ENCODE data around the gene SATL1. TPM values are rescaled to one million over a fixed set of nuclear protein-coding genes. Genes with fewer than 3 reads are reported as not detected.

The SATL1 gene
- total RNA-seq, 1 experiment from 2014 or later: 0.45 TPM

- intact Hi-C loops (cut with micrococcal nuclease; ENCODE audit: unreplicated experiment): no loop called here
- Mint-ChIP-seq H3K9me3 (ENCODE audit: unreplicated experiment) (no peaks in the 10 kb centered on the region), H3K4me3 (ENCODE audit: unreplicated experiment) (peak overlapping the region; percentile 92), H3K36me3 (ENCODE audit: insufficient read depth, unreplicated experiment) (peaks cover 8% of the 10 kb centered on the region), H3K4me1 (ENCODE audit: low read depth, unreplicated experiment) (peaks cover 18% of the 10 kb centered on the region), H3K27ac (ENCODE audit: unreplicated experiment) (peak overlapping the region; percentile 80), H3K27me3 (ENCODE audit: insufficient read depth, unreplicated experiment) (no peaks in the 10 kb centered on the region)
- Histone ChIP-seq H3K4me3 (ENCODE audit: low read depth, low read length) (peak overlapping the region; percentile 61), H3K9me3 (no peaks in the 10 kb centered on the region), H3K4me1 (no peaks in the 10 kb centered on the region), H3K36me3 (ENCODE audit: control insufficient read depth, insufficient read depth, low read length) (no peaks in the 10 kb centered on the region), H3K27me3 (replicated peaks; ENCODE audit: control insufficient read depth, insufficient read depth, low read length) (no peaks in the 10 kb centered on the region)
- BruUV-seq (replicated peaks): no TSS peak
- ChIA-PET POLR2A (no interaction called here), CTCF (interaction anchor here (0.6 to 1.2 kb wide), 2 partner anchors 133 to 315 kb away, joined by 3 to 7 read pairs; no protein-coding TSS in a partner anchor)
- no peak for TF ChIP-seq CTCF (IDR thresholded peaks at IDR 0.05; ENCODE audit: insufficient read depth in 1 of 2, low read depth in 1 of 2, low read length in 1 of 2, severe bottlenecking in 1 of 2, unreplicated experiment in 1 of 2)
- DNase-seq: peak in 1 of 2 experiments; percentile 26
Measured at GRCh38 chrX:85244450-85245211, 1.1 kb upstream of the SATL1 start.

- Histone ChIP-seq H3K4me3 (ENCODE audit: low read depth, low read length) (peak overlapping the region; percentile 61), H3K27me3 (replicated peaks; ENCODE audit: control insufficient read depth, insufficient read depth, low read length) (no peaks in the 10 kb centered on the region), H3K4me1 (no peaks in the 10 kb centered on the region), H3K9me3 (no peaks in the 10 kb centered on the region), H3K36me3 (ENCODE audit: control insufficient read depth, insufficient read depth, low read length) (no peaks in the 10 kb centered on the region)
- no peak for DNase-seq
- H3K27ac Mint-ChIP-seq (ENCODE audit: unreplicated experiment): peak overlapping the region; percentile 80
- no peaks in the 10 kb centered on the region for H3K9me3 Mint-ChIP-seq (ENCODE audit: unreplicated experiment)
- TF ChIP-seq CTCF (IDR thresholded peaks at IDR 0.05; ENCODE audit: insufficient read depth in 1 of 2, low read depth in 1 of 2, low read length in 1 of 2, severe bottlenecking in 1 of 2, unreplicated experiment in 1 of 2): no peak
- POLR2A ChIA-PET: no interaction called here
- intact Hi-C loops (cut with micrococcal nuclease; ENCODE audit: unreplicated experiment): no loop called here
- CTCF ChIA-PET: no interaction called here
- no peaks in the 10 kb centered on the region for H3K27me3 Mint-ChIP-seq (ENCODE audit: insufficient read depth, unreplicated experiment)
- peaks cover 9% of the 10 kb centered on the region for H3K4me1 Mint-ChIP-seq (ENCODE audit: low read depth, unreplicated experiment)
- peaks cover under 1% of the 10 kb centered on the region for H3K36me3 Mint-ChIP-seq (ENCODE audit: insufficient read depth, unreplicated experiment)
- BruUV-seq (replicated peaks): no TSS peak
- peak overlapping the region; percentile 92 for H3K4me3 Mint-ChIP-seq (ENCODE audit: unreplicated experiment)
Measured at GRCh38 chrX:85243155-85243554, 424 bp downstream of the SATL1 start.

- no peak for DNase-seq
- ChIA-PET CTCF (no interaction called here), POLR2A (no interaction called here)
- Histone ChIP-seq H3K4me1 (no peaks in the 10 kb centered on the region), H3K9me3 (no peaks in the 10 kb centered on the region), H3K27me3 (replicated peaks; ENCODE audit: control insufficient read depth, insufficient read depth, low read length) (no peaks in the 10 kb centered on the region), H3K36me3 (ENCODE audit: control insufficient read depth, insufficient read depth, low read length) (no peaks in the 10 kb centered on the region), H3K4me3 (ENCODE audit: low read depth, low read length) (no peak overlapping the region)
- no peaks in the 10 kb centered on the region for H3K27me3 Mint-ChIP-seq (ENCODE audit: insufficient read depth, unreplicated experiment)
- H3K4me3 Mint-ChIP-seq (ENCODE audit: unreplicated experiment): no peak overlapping the region
- BruUV-seq (replicated peaks): no TSS peak
- intact Hi-C loops (cut with micrococcal nuclease; ENCODE audit: unreplicated experiment): no loop called here
- TF ChIP-seq CTCF (IDR thresholded peaks at IDR 0.05; ENCODE audit: insufficient read depth in 1 of 2, low read depth in 1 of 2, low read length in 1 of 2, severe bottlenecking in 1 of 2, unreplicated experiment in 1 of 2): no peak
- H3K27ac Mint-ChIP-seq (ENCODE audit: unreplicated experiment): no peak overlapping the region
- H3K36me3 Mint-ChIP-seq (ENCODE audit: insufficient read depth, unreplicated experiment): no peaks in the 10 kb centered on the region
- no peaks in the 10 kb centered on the region for H3K9me3 Mint-ChIP-seq (ENCODE audit: unreplicated experiment)
- no peaks in the 10 kb centered on the region for H3K4me1 Mint-ChIP-seq (ENCODE audit: low read depth, unreplicated experiment)
Measured at GRCh38 chrX:85223359-85223758, 20.2 kb downstream of the SATL1 start.
